Neural cell (in vitro differentiated cells): ENCODE data around the gene BCL2. TPM values are rescaled to one million over a fixed set of nuclear protein-coding genes. Genes with fewer than 3 reads are reported as not detected.

Experiments used
- H2AFZ ChIP-seq: fragments of 200-600, 300-800 bp; sonication (generic), shearing (Covaris generic); 2 replicates; pipeline ENCODE4 v1.6.0; 2014; ENCODE audit warnings: low read depth, mild to moderate bottlenecking, antibody characterized with exemption, low read length, moderate library complexity
- H3F3A ChIP-seq: fragments of 200-600 bp; shearing (Covaris generic); 2 replicates; pipeline ENCODE4 v1.6.1; 2016; ENCODE audit warnings: mild to moderate bottlenecking, moderate library complexity, mixed read lengths, antibody characterized with exemption, low read length; ENCODE audit not compliant: insufficient read depth, poor library complexity, severe bottlenecking
- H3K27ac ChIP-seq: fragments of 200-600, 300-800 bp; sonication (generic), shearing (Covaris generic); 2 replicates; pipeline ENCODE4 v1.5.1; 2014; ENCODE audit warnings: mild to moderate bottlenecking, low read length, moderate library complexity
- H3K27me3 ChIP-seq: fragments of 300-800, 200-600 bp; sonication (generic), shearing (Covaris generic); 2 replicates; pipeline ENCODE4 v1.6.0; 2014; ENCODE audit warnings: mild to moderate bottlenecking, low read depth, low read length, moderate library complexity; ENCODE audit not compliant: insufficient read depth
- H3K36me3 ChIP-seq: fragments of 300-800, 200-600 bp; sonication (generic), shearing (Covaris generic); 2 replicates; pipeline ENCODE4 v1.5.1; 2014; ENCODE audit warnings: mild to moderate bottlenecking, antibody characterized with exemption, low read length, moderate library complexity; ENCODE audit not compliant: insufficient read depth
- H3K4me2 ChIP-seq: fragments of 300-800, 200-600 bp; sonication (generic), shearing (Covaris generic); 2 replicates; pipeline ENCODE4 v1.6.0; 2014; ENCODE audit warnings: mild to moderate bottlenecking, low read length
- H3K4me3 ChIP-seq: fragments of 300-800, 200-600 bp; sonication (generic), shearing (Covaris generic); 2 replicates; pipeline ENCODE4 v1.5.1; 2014; ENCODE audit warnings: mild to moderate bottlenecking, low read length, moderate library complexity
- H3K79me2 ChIP-seq: fragments of 200-600 bp; shearing (Covaris generic); replicated peaks from 2 replicates; pipeline ENCODE4 v1.6.0; 2014; ENCODE audit warnings: mild to moderate bottlenecking, low read length, moderate library complexity; ENCODE audit not compliant: insufficient read depth
- H3K9ac ChIP-seq: fragments of 300-800, 200-600 bp; sonication (generic), shearing (Covaris generic); 2 replicates; pipeline ENCODE4 v1.6.1; 2016; ENCODE audit warnings: mild to moderate bottlenecking, low read length, mixed read lengths
- H3K9me2 ChIP-seq: fragments of 200-600 bp; shearing (Covaris generic); 2 replicates; pipeline ENCODE4 v1.6.1; 2016; ENCODE audit warnings: mild to moderate bottlenecking, low read length, mixed read lengths; ENCODE audit not compliant: insufficient read depth
- H3K9me3 ChIP-seq: fragments of 200-600, 300-800 bp; sonication (generic), shearing (Covaris generic); 2 replicates; pipeline ENCODE4 v1.6.1; 2016; ENCODE audit warnings: mild to moderate bottlenecking, mixed run types, low read length, moderate library complexity, mixed read lengths
- H4K20me1 ChIP-seq: fragments of 200-600 bp; shearing (Covaris generic); 2 replicates; pipeline ENCODE4 v1.6.1; 2016; ENCODE audit warnings: mild to moderate bottlenecking, mixed run types; ENCODE audit not compliant: insufficient read depth
- CTCF ChIP-seq: fragments of 450-650 bp; IDR thresholded peaks from 2 replicates; pipeline ENCODE4 v1.5.1; 2014; ENCODE audit warnings: antibody characterized with exemption, mild to moderate bottlenecking, moderate library complexity; ENCODE audit not compliant: poor library complexity, severe bottlenecking
- EP300 ChIP-seq: fragments of 450-650 bp; conservative IDR thresholded peaks from 2 replicates; pipeline ENCODE4 v1.6.1; 2014; ENCODE audit warnings: antibody characterized with exemption, mild to moderate bottlenecking, moderate library complexity; ENCODE audit not compliant: poor library complexity, severe bottlenecking
- EZH2 ChIP-seq: fragments of 200-600, 300-800 bp; shearing (Covaris generic), sonication (generic); IDR thresholded peaks from 2 replicates; pipeline ENCODE4 v1.6.1; 2014; ENCODE audit warnings: antibody characterized with exemption, low read length, borderline replicate concordance, mild to moderate bottlenecking; ENCODE audit not compliant: insufficient read depth, poor library complexity, severe bottlenecking
- MXI1 ChIP-seq: fragments of 450-650 bp; conservative IDR thresholded peaks from 2 replicates; pipeline ENCODE4 v1.6.1; 2014; ENCODE audit warnings: antibody characterized with exemption, mild to moderate bottlenecking; ENCODE audit not compliant: poor library complexity, severe bottlenecking
- POLR2AphosphoS5 ChIP-seq: IDR thresholded peaks from 2 replicates; pipeline ENCODE4 v1.6.1; 2012
- RAD21 ChIP-seq: fragments of 450-650 bp; conservative IDR thresholded peaks from 2 replicates; pipeline ENCODE4 v1.6.1; 2014; ENCODE audit warnings: antibody characterized with exemption, mild to moderate bottlenecking, moderate library complexity
- REST ChIP-seq: IDR thresholded peaks from 2 replicates; pipeline ENCODE4 v1.6.1; 2012; ENCODE audit warnings: borderline replicate concordance
- SMC3 ChIP-seq: fragments of 450-650 bp; conservative IDR thresholded peaks from 2 replicates; pipeline ENCODE4 v1.6.1; 2014; ENCODE audit warnings: antibody characterized with exemption, mild to moderate bottlenecking, moderate library complexity; ENCODE audit not compliant: poor library complexity
- TAF1 ChIP-seq: IDR thresholded peaks from 2 replicates; pipeline ENCODE4 v1.6.1; 2012; ENCODE audit warnings: low read depth
- polyA plus RNA-seq: library from polyadenylated mRNA; depleted of rRNA; stranded (reverse); fragments of >200 nt; gene quantifications from 2 replicates; pipeline ENCODE4 v1.2.3, GENCODE V29; 2014

The BCL2 gene
- polyA plus RNA-seq, 1 donor from 2014 or later, result 3.4 TPM

- H2AFZ ChIP-seq, result no peak overlapping the region
- no peak overlapping the region for H3K27ac ChIP-seq
- no peaks in the 10 kb centered on the region for H3K27me3 ChIP-seq
- no peak overlapping the region for H3K4me3 ChIP-seq
- TF ChIP-seq EZH2, result no peak
- no peak for TF ChIP-seq POLR2AphosphoS5
- no peak for TF ChIP-seq REST
- TF ChIP-seq CTCF, result no peak
- H3K79me2 ChIP-seq, result no peaks in the 10 kb centered on the region
- H3K4me2 ChIP-seq, result no peak overlapping the region
- H3F3A ChIP-seq, result no peaks in the 10 kb centered on the region
- H3K9me3 ChIP-seq, result no peaks in the 10 kb centered on the region
- no peaks in the 10 kb centered on the region for H4K20me1 ChIP-seq
- H3K9ac ChIP-seq, result no peak overlapping the region
- H3K36me3 ChIP-seq, result no peaks in the 10 kb centered on the region
- no peaks in the 10 kb centered on the region for H3K9me2 ChIP-seq
Measured at GRCh38 chr18:63150942-63151421, 168.6 kb downstream of the BCL2 start.

GRCh38 chr18:63150326-63150725 is 169.2 kb downstream of the BCL2 start:
- TF ChIP-seq RAD21 (no peak), EP300 (no peak), TAF1 (no peak), REST (no peak), POLR2AphosphoS5 (no peak), SMC3 (no peak), EZH2 (no peak), MXI1 (no peak), CTCF (no peak)
- H3K4me3 ChIP-seq, result no peak overlapping the region
- no peak overlapping the region for H3K27ac ChIP-seq
- H3K36me3 ChIP-seq, result no peaks in the 10 kb centered on the region
- H3K4me2 ChIP-seq, result no peak overlapping the region
- H3K27me3 ChIP-seq, result no peaks in the 10 kb centered on the region
- no peaks in the 10 kb centered on the region for H3K9me3 ChIP-seq
- no peaks in the 10 kb centered on the region for H3F3A ChIP-seq
- no peaks in the 10 kb centered on the region for H3K9me2 ChIP-seq
- no peak overlapping the region for H2AFZ ChIP-seq
- no peaks in the 10 kb centered on the region for H4K20me1 ChIP-seq
- no peaks in the 10 kb centered on the region for H3K79me2 ChIP-seq
- no peak overlapping the region for H3K9ac ChIP-seq
